GM19023 (cell line): ENCODE data around the gene PPP1R10.
"Not testable (repeated sequence)": the region's sequence is repeated elsewhere in the genome, so short reads cannot be mapped to it uniquely, and the experiment has no call there.

Source experiments
- ATAC-seq: cut with Tn5 transposase; IDR thresholded peaks from one replicate; pipeline ENCODE4 v1.9.1; 2021; ENCODE audit warnings: mild to moderate bottlenecking, moderate library complexity; ENCODE audit not compliant: unreplicated experiment

The PPP1R10 gene

GRCh38 chr6:30616811-30617564, at the start of gene PPP1R10:
Gene PPP1R10, minus strand, starts transcription at chr6:30617243. Its CDS starts 7,299 bp downstream, at chr6:30609944.
- ATAC-seq, result peak; percentile 78

GRCh38 chr6:30666300-30666699, 49.3 kb upstream of the PPP1R10 start:
- not testable (repeated sequence) for ATAC-seq

GRCh38 chr6:30664994-30665767, 48.1 kb upstream of the PPP1R10 start:
- no peak for ATAC-seq

- not testable (repeated sequence) for ATAC-seq
These were observed 40.9 kb upstream of the PPP1R10 start for GRCh38 chr6:30657922-30658321.

GRCh38 chr6:30657454-30657853, 40.4 kb upstream of the PPP1R10 start:
- no peak for ATAC-seq

- ATAC-seq, result no peak
These were observed 39.5 kb upstream of the PPP1R10 start for GRCh38 chr6:30656513-30656912.

GRCh38 chr6:30655743-30656094, 38.7 kb upstream of the PPP1R10 start:
- ATAC-seq, result no peak

- no peak for ATAC-seq
These were observed 38.0 kb upstream of the PPP1R10 start for GRCh38 chr6:30654798-30655742.

- ATAC-seq, result no peak
These were observed 34.1 kb upstream of the PPP1R10 start for GRCh38 chr6:30651143-30651542.

- ATAC-seq, result peak; percentile 75
These were observed 30.4 kb upstream of the PPP1R10 start for GRCh38 chr6:30647242-30648116.

- peak; percentile 60 for ATAC-seq
These were observed 29.6 kb upstream of the PPP1R10 start, which contains the start of gene C6orf136 for GRCh38 chr6:30646450-30647241. Gene C6orf136, plus strand, starts transcription at chr6:30647133. Its CDS starts 99 bp downstream, at chr6:30647232.

- ATAC-seq, result no peak
These were observed 28.9 kb upstream of the PPP1R10 start for GRCh38 chr6:30645989-30646388.

GRCh38 chr6:30644769-30645168, 27.7 kb upstream of the PPP1R10 start:
- no peak for ATAC-seq

GRCh38 chr6:30643656-30644055, 26.6 kb upstream of the PPP1R10 start:
- no peak for ATAC-seq

- no peak for ATAC-seq
These were observed 24.0 kb upstream of the PPP1R10 start for GRCh38 chr6:30641048-30641447.

- ATAC-seq, result no peak
These were observed 23.4 kb upstream of the PPP1R10 start for GRCh38 chr6:30640481-30640880.

GRCh38 chr6:30635834-30636233, 18.8 kb upstream of the PPP1R10 start:
- no peak for ATAC-seq

- ATAC-seq, result peak; percentile 91
These were observed 9.7 kb upstream of the PPP1R10 start, which contains the start of gene ATAT1 for GRCh38 chr6:30626484-30627366. Gene ATAT1, plus strand, starts transcription at chr6:30626874.
